ENCODE results near the gene BLTP1.
"Not testable (repeated sequence)": the region's sequence is repeated elsewhere in the genome, so short reads cannot be mapped to it uniquely, and the experiment has no call there.

Gene BLTP1

GRCh38 chr4:122151982-122152710 lies at the start of gene BLTP1:
Gene BLTP1 (plus strand): TSS chr4:122152331. CDS start chr4:122170648, 18,317 bp downstream.
- peak; percentile 86 to 90 for DNase-seq

- DNase-seq: no peak
Measured at GRCh38 chr4:122104184-122104583, 47.9 kb upstream of the BLTP1 start.

DNA sequence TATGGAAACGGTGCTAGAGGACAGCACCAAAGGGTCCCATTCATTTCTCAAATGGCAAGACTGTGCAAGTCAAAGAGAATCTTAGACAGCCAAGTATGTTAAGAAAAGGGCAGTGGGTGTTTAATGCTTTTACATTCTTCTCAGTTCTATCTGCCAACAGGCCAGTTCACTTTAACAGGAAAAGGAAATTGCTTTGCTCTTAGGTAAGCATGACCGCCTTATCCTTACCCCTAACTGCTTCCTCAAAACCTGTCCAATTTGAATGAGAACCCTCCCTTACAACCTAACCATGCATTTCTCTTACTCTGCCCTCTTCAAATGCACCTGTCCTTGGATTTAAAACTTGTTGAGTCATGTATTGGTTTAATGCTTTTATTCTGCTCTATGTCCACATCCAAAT lies 44.5 kb upstream of the BLTP1 start:
- no peak for DNase-seq

- not testable (repeated sequence) for DNase-seq
Measured at GRCh38 chr4:122110304-122110703, 41.8 kb upstream of the BLTP1 start.

- no peak for DNase-seq
Measured at GRCh38 chr4:122117743-122118142, 34.4 kb upstream of the BLTP1 start.

- DNase-seq: no peak
Measured at GRCh38 chr4:122118243-122118642, 33.9 kb upstream of the BLTP1 start.

GRCh38 chr4:122119739-122120138 lies 32.4 kb upstream of the BLTP1 start:
- DNase-seq: no peak

GRCh38 chr4:122121593-122121992 lies 30.5 kb upstream of the BLTP1 start:
- no peak for DNase-seq

GRCh38 chr4:122122083-122122482 lies 30.0 kb upstream of the BLTP1 start:
- DNase-seq: no peak

DNA sequence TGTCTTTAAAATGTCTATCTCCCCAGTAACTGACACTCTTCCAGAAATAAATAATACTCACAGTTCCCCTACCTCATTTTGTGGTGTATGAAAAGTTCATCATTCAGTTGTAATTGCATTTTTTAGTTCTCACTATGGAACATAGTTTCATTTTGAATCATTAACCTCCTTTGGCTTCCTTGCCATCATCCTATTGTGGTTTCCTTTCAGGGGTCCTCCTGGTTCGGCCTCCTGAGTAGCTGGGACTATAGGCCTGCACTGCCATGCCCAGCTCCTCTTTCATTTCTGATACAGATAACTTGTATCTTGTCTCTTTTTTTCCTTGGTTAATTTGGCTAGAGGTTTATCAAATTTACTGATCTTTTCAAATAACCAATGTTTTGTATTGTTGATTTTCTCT lies 23.1 kb upstream of the BLTP1 start:
- DNase-seq: no peak

- DNase-seq: no peak
Measured at GRCh38 chr4:122131562-122132157, 20.5 kb upstream of the BLTP1 start.

DNA sequence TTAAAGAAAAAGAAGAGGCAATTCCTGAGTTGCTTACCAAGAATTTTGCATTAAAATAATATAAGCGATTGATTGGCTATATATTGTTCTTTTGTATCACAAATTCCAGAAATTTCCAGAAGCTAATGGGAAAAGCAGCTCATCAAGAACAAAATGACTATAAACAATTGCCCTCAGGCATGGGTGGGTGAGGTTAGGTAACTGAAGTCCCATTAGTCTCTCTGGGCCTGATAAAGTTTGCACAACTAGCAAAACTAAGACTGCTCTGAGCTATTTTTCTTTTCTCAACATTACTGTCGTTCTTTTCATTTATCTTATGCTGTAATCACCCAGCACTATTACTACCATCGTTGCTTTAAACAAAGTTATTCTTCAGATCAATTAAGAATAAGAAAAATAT lies 19.2 kb upstream of the BLTP1 start:
- no peak for DNase-seq

GRCh38 chr4:122139139-122139538 lies 13.0 kb upstream of the BLTP1 start:
- DNase-seq: no peak

- no peak for DNase-seq
Measured at GRCh38 chr4:122140834-122141233, 11.3 kb upstream of the BLTP1 start.

GRCh38 chr4:122142687-122143086 lies 9.4 kb upstream of the BLTP1 start:
- DNase-seq: no peak

DNA sequence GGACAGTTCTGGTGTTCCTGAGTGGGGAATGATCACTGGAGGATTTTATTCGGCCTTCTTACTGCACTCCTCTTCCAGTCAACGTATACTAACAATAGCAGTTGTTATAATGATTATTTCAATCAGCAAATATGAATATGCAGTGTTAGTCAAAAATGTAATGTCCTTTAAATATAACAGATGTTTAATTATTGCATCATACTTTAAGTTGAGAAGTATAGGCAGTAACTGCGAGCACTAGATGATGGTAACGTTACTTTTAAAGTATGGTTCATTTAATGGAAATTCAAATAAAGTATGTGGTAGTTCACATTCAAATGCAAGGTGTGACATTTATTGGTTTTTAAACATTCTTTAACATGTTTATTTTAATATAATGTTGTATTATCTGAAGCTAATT lies 5.5 kb upstream of the BLTP1 start:
- DNase-seq: no peak

DNA sequence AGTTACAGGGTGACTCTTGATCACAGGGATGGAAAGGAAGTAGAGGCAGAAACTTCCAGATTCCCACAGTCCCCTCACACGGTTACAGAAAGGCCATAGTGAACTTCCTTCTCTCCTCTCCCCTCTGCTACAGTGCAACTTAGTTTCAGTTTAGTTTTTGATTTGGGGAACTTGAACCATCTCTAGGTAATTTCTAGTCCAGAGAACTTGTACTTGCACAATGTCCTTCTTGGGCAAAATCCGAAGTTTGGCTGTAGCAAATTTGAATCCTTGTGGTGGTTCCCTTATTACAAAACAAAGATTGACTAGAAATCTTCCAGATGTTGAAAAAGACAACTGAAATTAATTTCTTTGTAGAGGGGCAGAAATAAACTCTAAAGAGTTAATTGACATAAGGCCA lies 1.2 kb upstream of the BLTP1 start:
- no peak for DNase-seq

DNA sequence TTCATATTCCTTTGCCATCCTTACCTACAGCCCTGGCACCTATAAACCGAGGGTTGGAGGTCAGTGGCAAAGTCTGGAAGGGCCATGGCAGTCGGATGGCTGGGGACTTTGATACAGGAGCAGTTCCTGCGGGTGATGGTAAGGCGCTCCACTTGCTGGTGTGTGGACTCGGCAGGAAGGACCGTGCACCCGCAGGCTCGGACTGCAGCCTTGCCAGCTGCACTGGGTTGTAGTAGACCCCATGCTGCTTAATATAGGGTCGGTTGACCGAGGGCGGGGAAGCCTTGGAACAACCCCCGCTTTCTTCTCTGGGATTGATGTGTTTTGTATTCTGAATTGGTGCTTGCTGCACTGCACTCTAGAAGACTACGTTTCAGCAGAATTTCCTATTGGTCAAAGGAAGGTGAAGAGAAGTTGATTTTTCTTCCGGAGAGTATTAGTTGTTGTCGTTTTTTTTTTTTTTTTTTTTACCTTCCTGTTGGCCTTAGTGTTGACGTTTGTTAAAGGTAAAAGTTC lies 638 bp downstream of the BLTP1 start:
- peak; percentile 26 to 45 for DNase-seq

GRCh38 chr4:122156819-122157218 lies 4.7 kb downstream of the BLTP1 start:
- no peak for DNase-seq

DNA sequence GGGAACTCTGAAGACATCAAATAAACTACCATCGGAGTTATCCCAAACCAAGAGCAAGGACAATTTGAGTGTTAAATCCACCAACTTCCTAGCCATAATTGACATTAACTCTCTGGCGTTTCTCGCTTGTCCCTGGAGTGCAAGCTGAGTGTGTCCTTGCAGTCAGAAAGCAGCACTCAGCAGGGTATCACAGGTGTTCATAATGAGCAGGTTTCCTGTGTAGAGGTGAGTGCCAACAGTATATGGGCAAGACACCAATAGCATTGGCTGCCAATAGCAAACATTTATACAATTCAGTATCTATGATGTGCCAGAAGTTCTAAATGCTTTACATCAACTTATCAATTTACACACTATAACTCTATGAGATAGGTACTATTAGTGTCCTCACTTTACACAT lies 11.2 kb downstream of the BLTP1 start:
- DNase-seq: no peak

GRCh38 chr4:122163767-122164166 lies 11.6 kb downstream of the BLTP1 start:
- DNase-seq: no peak

DNA sequence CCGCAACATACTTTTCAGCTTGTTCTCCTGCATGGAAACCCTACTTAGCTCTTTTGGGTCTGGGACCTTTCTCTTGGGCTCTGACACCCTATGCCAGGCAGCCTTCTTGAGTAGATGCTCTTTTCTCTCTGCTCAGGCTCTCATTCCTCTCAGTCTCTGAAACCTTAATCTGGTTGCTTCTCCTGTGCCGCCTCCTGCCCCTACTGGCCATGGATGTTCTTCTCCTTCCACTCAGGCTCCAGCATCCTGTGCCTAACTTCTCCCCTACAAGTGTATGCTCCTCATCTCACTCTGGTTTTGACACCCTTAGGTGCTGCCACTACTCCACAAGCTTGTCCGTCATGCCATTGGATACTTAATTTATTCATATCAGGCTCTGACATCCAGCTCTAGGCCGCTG lies 15.2 kb downstream of the BLTP1 start:
- no peak for DNase-seq

DNA sequence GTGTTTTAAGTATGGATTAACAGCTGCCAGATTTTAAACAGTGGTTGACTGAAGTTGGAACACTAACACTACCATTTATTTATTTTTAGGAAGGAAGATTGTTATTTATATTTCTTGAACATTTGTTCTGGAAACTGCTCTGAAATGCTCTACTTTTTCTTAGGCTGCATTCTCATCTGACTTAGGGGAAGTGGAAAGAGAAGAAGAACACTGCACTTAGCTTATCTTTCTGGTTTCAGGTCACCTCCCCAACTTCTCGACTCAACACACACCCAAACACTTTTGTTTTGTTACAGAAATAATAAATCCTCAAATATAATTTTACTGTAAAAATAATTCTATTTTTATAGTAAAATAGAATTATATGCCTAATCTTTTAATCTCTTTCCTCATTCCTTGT lies 18.6 kb downstream of the BLTP1 start:
- no peak for DNase-seq

GRCh38 chr4:122171323-122171722 lies 19.2 kb downstream of the BLTP1 start:
- DNase-seq: no peak

- DNase-seq: no peak
Measured at GRCh38 chr4:122172266-122172665, 20.1 kb downstream of the BLTP1 start.
